ENCODE results near the gene NDUFS7.

NDUFS7 gene

DNA sequence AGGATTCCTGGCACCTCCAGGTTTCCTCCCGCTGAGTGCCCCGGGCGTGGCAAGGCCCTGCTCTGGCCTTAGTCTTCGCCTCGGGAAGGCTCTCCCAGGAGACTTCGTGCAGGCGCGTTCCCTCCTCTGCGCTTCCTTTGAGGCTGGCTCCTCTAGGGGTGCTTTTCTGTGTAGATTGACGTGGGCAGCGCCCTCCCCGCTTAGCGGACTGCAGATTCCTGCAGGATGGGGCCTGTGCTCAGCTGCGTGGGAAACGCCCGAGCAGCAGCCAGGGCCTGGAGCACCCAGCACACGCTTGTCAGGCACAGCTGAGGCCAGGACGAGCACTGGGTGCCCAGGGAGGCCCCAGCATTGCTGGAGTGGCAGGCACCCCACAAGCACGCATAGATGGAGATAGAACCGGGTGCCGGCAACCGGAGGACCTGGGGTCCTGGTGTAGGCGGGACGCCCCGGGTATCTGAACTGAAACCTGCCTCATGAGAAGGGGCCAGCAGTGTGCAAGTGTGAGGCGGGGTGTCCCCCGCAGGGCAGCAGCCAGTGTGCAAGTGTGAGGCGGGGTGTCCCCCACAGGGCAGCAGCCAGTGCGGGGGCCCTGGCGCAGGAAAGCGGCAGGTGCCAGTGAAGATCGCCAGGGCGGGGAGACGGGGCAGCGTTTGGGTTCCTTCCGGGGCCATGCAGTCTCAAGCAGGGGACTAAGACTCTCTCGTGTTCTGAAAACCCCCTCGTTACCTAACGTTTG is 3.4 kb downstream of the NDUFS7 start:
- no peak for DNase-seq

- no peak for DNase-seq
These were observed 4.3 kb downstream of the NDUFS7 start for GRCh38 chr19:1387684-1388636.

DNA sequence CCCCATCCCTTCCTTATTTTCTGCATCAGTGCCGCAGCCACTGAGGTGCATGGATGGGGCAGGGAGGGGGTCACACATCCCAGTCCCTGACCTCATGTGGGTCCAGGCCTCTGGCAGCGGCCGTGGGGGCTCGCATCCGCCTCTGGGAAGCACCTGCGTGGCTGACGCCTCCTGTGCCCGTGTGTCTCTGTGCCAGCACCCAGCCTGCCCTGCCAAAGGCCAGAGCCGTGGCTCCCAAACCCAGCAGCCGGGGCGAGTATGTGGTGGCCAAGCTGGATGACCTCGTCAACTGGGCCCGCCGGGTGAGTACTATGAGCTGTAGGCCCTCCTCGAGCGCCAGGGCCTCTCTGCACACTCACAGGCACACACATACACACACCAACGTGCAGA is 4.9 kb downstream of the NDUFS7 start:
- no peak for DNase-seq

GRCh38 chr19:1389033-1389940 is 5.6 kb downstream of the NDUFS7 start:
- DNase-seq, result no peak

DNA sequence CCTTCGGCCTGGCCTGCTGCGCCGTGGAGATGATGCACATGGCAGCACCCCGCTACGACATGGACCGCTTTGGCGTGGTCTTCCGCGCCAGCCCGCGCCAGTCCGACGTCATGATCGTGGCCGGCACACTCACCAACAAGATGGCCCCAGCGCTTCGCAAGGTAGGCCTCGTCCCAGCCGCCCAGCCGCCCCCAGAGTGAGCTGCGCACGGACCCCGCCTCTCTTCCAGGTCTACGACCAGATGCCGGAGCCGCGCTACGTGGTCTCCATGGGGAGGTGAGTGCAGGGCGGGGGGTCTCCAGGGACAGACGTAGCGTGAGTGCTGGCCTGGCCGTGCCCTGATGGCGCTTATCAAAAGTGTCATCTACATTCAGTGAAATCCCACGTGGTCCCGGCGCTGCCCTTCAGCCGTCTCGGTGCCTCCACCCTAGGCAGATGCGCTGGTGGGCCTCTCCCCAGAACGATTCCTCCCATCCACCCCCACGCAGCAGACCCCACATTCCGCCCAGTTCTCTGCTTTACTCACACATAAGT is 7.2 kb downstream of the NDUFS7 start:
- no peak for DNase-seq

GRCh38 chr19:1392407-1392806 is 8.7 kb downstream of the NDUFS7 start:
- no peak for DNase-seq

DNA sequence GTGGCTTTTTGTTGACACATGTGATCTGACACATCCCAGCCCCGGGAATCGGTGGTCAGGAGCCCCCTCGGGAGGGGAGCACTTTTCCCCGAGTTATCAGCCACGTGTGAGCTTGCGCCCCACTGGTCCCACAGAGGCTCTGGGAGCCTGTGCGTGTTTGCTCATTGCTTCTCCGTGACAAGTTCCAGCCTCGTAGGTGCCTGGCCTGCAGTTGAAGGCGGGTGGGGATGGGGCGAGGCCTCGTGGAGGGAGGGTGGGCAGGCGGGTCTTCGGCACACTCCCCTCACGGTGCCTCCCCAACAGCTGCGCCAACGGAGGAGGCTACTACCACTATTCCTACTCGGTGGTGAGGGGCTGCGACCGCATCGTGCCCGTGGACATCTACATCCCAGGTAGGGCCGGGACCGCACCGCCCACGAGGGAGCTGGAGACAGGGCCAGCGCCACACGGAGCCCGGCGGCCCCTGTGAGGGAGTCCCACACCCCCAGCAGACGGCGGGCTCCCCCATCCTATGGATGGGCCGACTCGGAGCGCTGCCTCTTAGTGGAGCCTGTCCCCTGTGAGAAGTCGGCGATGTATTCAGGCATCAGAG is 9.3 kb downstream of the NDUFS7 start:
- no peak for DNase-seq

DNA sequence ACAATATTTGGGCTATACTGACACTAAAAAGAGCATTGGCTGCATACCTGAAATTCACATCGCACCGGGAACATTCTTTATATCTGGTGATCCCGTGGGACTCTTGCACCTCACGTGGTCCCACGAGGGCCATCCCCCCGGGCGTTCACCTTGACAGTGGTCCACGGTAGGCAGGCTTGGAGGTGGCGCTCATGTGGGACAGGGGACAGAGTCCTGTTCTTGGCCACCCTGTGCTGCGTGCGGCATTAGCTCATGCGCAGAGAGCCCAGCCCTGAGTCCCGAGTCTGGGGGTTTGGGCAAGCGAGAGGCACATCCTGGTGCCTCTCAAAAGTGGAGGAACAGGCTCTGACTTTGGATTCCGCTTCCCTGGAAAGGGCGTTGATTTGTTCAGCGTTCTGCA is 10.1 kb downstream of the NDUFS7 start:
- DNase-seq, result no peak

DNA sequence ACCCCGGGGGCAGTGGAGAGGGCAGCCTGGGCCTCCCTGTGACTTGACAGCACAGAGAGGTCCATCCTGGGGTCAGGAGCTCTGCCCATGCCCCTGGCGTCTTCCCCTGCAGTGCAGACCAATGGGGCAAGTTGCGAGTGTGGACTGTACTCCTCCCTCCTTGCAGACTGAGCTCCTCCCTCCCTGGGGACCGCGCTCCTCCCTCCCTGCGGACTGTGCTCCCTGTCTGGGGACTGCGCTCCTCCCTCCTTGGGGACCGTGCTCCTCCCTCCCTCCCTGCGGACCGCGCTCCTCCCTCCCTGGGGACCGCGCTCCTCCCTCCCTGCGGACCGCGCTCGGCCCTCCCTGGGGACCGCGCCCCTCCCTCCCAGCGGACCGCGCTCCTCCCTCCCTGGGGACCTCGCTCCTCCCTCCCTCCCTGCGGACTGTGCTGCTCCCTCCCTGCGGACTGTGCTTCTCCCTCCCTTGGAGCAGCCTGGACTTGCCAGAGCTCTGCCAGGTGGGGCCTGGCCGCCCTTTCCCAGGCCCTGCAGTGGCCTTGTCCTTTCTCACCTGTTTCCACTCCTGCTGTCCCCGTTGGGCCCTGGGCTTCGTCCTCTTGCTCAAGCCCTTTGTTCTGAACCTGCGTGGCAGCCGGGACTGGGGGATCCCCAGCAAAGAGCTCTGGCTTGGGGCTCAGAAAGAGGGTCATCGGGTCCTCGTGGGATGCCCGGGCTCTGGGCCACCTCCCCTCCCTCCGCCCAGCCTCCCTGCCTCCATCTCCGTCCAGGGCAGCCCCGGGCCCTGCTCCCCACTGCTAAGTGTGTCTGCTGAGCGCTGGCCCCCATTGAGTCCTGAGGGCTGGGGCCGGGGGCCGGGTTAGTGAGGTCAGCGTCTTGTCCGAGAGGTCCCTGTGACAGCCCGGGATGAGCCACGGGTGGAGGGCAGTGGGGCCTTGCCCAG is 10.8 kb downstream of the NDUFS7 start:
- DNase-seq, result no peak

GRCh38 chr19:1395194-1396018 is 11.7 kb downstream of the NDUFS7 start:
- DNase-seq, result no peak

- no peak for DNase-seq
These were observed 12.5 kb downstream of the NDUFS7 start for GRCh38 chr19:1396019-1396767.

DNA sequence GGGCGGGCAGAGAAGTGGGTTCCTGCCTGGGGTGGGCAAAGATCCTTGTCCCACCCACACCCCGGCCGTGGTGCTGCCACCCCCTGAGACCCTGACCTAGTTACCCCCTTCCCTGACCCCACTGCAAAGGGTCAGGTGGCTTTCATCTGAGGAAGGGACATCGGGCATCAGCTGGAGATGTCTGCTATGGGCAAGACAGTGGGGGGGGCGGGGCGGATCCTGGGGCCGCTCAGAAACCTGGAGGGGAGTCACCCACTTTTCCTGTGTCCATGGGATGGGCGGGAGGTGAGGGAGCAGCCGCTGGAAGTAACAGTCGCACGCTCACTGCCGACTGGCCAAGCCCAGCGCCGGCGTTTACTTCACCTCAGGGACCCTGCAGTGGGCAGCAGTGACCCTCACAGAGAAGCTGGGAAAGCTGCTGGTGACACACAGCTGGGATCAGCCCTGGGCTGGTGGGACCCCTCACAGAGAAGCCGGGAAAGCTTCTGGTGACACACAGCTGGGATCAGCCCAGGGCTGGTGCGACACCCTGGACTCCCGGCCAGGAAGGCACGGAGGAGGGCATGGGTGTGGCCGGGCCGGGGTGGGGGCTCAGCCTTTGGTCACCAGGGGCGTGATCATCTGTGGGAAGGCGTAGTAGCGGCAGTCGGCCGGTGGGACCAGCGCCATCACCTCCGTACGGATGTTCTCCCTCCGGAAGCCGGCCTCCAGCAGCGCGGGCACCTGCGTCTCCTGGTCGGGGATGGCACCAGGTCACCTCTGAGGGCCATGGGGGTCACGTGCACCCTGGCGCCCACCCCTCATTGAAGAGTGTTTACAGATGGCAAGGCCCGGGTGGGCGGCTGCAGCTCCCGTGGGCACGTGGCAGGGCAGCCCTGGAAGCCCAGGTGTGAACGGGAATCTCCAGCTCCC is 13.3 kb downstream of the NDUFS7 start:
- DNase-seq, result no peak

DNA sequence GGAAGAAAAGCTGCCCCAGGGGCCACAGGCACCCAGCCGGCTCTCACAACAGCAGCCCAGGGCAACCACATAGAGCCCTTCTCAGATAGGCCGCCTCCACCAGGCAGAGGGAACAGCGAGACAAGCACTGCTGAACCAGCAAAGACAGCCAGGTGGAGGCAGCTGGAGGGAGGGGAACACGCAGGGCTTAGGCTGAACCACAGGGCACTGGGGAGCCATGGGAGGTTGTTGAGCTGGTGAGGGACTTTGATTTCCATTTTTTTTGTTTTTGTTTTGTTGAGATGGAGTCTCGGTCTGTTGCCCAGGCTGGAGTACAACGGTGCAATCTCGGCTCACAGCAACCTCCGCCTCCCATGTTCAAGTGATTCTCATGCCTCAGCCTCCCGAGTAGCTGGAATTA is 14.1 kb downstream of the NDUFS7 start:
- DNase-seq, result no peak

GRCh38 chr19:1399079-1399478 is 15.4 kb downstream of the NDUFS7 start:
- DNase-seq, result no peak

DNA sequence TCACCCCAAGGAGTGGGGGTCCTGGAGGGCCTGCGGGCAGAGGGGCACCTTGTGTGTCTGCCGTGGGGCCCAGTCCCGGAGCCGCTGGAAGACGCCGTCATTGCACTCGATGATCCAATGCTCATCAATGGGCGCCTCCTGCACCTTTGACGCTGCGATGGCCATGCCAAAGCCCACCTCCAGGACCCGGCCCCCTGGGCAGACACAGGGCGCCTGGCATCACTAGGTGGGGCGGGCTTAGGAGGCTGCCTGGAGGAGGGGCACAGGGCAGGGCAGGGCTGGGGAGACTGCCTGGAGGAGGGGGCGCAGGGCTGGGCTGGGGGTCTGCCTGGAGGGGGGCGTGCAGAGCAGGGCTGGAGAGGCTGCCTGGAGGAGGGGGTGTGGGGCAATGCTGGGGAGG is 16.0 kb downstream of the NDUFS7 start:
- no peak for DNase-seq

DNA sequence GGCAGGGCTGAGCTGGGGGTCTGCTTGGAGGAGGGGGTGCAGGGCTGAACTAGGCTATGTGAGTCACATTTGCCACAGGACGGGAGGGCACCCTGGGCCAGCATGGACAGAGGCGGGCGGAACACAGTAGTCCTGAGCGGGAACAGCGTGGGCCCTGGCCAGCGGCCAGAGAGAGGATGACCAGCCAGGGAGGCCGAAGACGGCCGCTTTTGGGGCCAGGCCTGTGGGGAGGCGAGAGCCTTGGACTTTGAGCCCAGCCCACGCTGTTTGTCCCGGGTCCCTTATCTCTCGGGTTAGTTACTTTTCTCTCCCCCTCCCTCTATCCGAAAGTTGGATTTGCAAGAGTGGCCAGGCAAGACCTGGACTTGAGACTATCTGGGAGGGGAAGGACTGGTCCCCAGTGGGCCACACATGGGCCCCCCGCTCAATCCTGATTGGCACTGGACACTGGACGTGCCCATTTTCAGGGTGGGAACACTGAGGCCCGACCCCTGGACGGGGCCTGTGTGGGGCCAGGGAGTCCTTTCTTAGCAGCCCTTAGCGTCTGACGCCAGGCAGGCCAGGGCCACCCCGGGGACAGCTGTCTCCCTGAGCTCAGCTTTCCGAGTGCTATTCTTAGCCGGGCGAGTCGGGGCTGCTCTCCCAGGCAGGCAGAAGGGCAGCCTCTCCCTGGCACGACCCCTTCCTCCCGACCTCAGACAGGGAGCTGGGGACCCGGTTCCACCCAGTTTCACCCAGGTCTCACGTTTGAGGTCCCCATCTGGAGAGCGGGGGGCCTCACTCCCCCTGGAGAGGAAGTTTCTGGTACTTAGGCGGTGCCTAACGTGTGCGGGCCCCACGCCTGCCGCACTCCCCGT is 16.8 kb downstream of the NDUFS7 start:
- DNase-seq, result peak; percentile 45

DNA sequence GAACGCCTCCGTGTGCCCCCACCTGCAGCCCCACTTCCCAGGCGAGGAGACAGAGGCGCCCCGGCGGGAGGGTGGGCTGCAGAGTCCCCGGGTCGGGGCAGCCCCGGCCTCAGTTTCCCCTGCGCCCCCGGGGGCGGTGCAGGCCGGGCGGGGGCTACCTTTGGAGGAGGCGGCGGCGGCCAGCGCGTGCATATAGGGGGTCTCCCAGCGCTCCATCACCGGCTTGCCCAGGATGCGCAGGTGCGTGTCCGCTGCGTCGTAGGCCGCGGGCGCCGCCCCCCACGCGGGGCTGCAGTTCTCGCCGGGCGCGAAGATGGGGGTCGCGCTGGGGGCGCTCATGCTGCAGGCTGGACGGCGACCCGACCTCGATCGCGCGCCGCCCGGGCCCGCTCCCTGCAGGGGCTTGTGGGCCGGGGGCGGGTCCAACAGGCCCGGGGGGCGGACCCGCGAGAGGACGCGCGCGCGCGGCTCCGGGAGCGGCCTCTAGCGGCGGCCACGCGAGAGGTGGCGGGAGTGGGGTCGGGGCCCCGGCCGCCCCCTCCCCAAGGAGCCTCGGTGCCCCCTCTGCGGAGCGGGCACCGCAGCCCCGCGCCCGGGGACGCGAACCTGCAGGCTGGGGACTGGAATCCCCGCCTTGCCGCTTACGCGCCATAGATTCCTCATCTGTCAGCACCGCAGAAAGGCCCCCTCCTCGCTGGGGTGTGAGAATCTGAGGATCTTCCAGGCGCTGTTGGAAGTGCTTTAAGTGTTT is 17.6 kb downstream of the NDUFS7 start, which contains the start of gene GAMT:
Gene GAMT, minus strand, starts transcription at position 405 of the 751 bp plus-strand sequence. Its CDS starts 66 bp downstream, at position 339.
- DNase-seq, result peak; percentile 67

Measured in NCI-H345 (cell line).